ENCODE measurements around the gene RABAC1.
"Not testable (repeated sequence)": the region's sequence is repeated elsewhere in the genome, so short reads cannot be mapped to it uniquely, and the experiment has no call there.

RABAC1 gene

DNA sequence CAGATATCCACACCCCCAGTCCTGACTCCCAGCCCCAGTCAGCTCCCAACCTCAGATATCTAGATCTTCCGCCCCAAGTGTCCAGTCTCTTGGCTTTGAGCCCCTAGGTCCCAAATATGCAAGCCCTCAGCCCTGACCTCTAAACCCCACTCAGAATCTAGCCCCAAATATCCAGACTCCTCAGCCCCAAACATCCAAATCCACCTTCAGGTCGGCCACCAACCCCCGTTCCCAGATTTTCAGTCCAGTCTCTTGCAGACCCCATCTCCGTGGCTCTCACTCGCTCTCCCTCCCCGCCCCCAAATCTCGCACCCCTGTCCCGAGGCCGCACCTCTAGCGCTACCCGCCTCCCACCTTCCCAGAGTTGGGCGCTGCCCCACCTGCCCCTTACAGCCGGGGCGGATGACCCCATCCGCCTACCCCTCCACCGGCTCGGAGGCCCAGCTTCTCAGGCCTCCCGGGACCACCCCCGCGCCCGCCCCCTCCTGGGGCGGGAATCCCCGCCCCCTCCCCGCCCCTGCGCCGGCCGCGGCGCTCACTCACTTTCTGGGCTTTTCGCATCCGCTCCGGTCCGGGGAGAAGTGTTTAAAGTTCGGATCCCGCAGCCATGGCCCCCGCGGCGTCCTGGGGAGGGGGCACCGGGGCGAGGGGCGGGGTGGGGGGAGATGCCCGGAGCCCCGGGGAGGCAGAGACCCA is 31.5 kb downstream of the RABAC1 start:
- DNase-seq, result no peak

- no peak for DNase-seq
Observed at GRCh38 chr19:41926763-41927496, 32.2 kb downstream of the RABAC1 start.

- DNase-seq, result no peak
Observed at GRCh38 chr19:41926028-41926762, 32.9 kb downstream of the RABAC1 start.

- DNase-seq, result no peak
Observed at GRCh38 chr19:41925208-41926003, 33.7 kb downstream of the RABAC1 start.

DNA sequence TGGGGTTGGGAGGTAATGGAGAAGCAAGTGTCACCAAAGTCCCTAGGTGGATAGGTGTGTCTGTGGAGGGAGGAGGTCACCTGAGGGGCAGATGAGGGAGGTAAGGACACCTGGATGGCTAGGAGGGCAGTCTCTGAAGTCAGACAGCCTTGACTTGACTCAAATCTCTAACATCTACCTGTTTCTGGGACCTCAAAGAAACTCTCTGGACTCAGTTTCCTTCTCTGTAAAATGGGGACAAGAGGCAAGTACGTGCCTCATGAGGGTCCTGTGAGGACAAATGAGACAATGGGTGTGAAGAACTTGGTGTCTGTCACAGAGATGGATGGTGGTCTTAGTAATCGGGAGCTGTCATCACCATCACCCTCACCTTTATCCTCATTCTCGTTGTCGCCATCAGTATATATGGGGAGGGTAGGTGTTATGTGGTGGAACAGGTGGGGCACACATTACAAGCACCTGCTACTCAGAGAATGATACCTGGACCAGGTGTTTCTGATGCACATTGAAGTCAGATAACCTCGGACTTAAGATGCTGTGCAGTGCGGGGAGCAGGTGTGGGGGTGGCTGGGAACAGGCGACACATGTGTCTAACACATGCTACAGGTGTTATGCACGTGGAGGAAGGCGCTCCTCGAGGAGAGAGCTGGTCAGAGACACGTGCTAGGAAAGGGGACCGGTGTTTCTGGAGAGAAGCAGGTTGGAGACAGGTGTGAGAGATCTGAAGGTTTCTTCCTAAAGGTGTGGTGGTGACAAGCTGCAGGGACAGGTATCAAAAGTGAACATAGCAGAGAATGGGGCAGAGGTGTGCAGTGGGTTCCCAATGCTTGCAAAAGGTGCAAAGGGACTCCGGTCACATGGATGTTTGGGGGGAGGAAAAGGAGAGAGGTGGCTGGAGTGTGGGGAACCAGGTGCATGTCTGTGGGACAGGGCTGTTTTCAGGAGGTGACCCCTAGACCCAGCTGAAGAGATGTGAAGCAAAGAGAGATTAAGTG is 34.7 kb downstream of the RABAC1 start:
- no peak for DNase-seq

GRCh38 chr19:41923045-41923788 is 35.9 kb downstream of the RABAC1 start:
- DNase-seq, result no peak

DNA sequence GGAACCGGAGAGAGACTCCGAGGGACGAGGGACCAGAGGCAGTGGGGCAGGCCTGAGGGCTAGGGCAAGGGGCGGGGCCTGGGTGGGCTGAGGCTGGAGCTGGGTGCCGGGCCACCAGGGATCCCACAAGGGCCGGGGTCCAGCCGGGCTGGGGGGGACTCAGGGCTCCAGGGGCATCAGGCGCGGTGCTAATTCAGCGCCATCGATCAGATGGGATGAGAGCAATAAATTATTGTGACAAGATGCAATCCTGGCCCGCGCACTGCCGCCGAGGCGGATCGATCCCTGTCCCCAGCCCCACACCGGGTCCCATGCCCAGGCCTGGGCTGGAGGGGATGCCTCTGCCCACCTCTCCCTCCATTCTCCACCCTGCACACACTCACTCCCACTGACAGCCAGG is 36.5 kb downstream of the RABAC1 start:
- DNase-seq, result no peak

DNA sequence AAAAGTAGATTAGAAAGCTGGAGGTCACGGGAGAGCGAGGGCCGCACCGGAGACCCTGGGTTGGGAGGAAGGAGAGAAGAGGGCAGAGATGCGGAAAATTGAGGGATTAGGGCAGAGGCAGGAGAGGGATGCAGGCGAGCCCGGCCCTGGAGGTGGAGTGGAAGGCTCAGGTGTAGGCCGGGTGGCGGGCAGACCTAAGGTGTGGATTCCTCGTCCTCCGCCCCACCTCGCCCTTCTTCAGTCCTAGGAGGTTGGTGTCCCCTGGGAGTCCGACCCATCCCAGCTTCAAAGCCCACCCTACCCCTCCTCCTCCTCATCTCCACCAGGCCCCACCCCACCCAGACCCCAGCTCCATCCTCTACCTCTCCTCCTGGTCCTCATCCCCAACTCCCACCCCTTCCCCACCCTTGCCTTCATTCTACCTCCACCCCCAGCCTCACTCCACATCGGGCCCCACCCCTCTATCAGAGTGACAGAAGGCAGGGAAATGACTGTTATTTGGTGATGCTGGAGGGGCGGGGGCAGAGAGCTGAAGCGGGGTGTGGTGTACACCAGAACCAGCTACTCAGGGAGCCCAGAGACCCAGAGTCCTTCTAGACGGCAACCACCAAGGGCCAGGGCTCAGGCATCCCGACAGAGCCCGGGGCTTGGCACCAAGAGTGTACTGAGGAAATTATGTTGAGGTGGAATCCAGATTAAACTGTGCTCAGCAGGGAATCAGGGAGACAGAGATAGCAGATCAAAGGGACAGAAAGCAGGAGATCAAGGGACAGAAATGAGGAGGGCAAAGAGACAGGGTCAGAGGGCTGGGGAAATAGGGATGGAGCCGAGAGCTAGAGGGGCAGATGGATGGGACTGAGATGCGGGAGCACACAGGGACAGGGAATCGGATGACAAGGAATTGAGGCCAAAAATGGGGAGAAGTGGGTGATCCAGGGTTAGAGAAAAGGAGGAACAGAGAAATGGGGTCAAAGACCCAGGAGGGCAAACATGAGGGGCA is 37.2 kb downstream of the RABAC1 start:
- no peak for DNase-seq

DNA sequence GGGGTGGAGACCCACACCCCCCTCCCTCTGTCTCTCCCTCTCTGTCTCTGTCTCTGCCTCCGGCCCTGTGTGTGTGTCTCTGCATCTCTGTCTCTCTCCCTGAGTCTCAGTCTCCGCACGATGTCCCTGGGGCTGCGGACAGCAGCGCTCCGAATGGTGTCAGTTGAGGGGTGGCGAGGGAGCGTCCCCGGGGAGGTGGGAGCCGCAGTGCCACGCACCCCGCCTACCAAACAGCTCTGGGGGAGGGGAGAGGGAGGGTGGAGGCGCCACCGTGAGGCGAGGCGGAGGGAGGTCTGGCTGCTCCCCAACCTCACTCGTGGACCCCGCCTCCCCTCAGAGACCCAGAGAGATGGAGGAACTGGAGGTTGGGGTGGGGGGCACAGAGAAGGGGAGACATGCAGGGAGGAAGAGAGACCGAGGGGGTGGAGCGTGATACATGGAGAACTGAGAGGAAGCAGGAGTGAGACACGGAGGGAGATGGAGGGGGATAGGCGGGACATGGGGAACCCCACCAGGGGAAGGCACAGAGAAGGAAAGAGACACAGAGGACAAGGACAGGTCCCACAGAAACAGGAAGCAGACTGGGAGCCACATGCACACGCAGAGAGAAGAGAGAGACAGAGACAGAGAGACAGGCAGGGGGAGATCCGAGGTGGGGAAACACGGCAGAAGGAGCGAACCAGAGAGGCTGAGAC is 38.1 kb downstream of the RABAC1 start:
- no peak for DNase-seq

- DNase-seq, result no peak
Observed at GRCh38 chr19:41919948-41920712, 39.0 kb downstream of the RABAC1 start.

- DNase-seq, result no peak
Observed at GRCh38 chr19:41918653-41919244, 40.4 kb downstream of the RABAC1 start.

GRCh38 chr19:41918095-41918494 is 41.0 kb downstream of the RABAC1 start:
- DNase-seq, result no peak

- DNase-seq, result no peak
Observed at GRCh38 chr19:41917676-41918075, 41.4 kb downstream of the RABAC1 start.

GRCh38 chr19:41915776-41916414 is 43.2 kb downstream of the RABAC1 start:
- no peak for DNase-seq

GRCh38 chr19:41915021-41915775 is 43.9 kb downstream of the RABAC1 start:
- DNase-seq, result no peak

DNA sequence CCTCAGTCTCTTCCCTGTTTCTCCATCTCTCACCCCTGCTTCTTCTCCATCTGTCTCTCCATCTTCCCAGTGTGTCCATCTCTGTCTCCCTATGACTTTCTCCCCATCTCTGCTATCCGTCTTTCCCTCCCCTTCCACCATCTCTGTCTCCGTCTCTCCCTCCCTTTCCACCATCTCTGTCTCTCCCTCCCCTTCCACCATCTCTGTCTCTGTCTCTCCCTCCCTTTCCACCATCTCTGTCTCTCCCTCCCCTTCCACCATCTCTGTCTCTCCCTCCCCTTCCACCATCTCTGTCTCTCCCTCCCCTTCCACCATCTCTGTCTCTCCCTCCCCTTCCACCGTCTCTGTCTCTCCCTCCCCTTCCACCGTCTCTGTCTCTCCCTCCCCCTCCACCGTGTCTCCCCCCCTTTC is 44.7 kb downstream of the RABAC1 start:
- DNase-seq, result not testable (repeated sequence)

Data from NK-92 treated with Interleukin-12 subunit alpha and Interleukin-12 subunit beta, amount 100 ng/mL, for 24 hours (cell line).